T-cell (primary cell): Measurements from ENCODE around the gene IQSEC1. TPM values are rescaled to one million over a fixed set of nuclear protein-coding genes. Genes with fewer than 3 reads are reported as not detected.
A peak's percentile ranks its signal among the peaks of the same experiment; 100 is the strongest.

Experiments
- ATAC-seq, 4 experiments: fragments of 200-7000 bp in 3 of 4; fragments of 150-1000 bp in 1 of 4; cut with Tn5 transposase; replicated peaks in 1 of 4; 1 replicate in 3 of 4; 2 replicates in 1 of 4; pipeline ENCODE4 v1.10.0; 2021; ENCODE audit warnings: moderate library complexity in 3 of 4, mild to moderate bottlenecking in 2 of 4, moderate number of reproducible peaks in 1 of 4
- CTCF ChIA-PET, 2 donors: fragments of 300-600 bp; sonication (Branson Sonifier 250); formaldehyde crosslinking; loops; one replicate each; lab custom pipeline; 2022; ENCODE audit warnings: antibody characterized with exemption in 2 of 2; lab: Charles Lee
- POLR2A ChIA-PET, 2 donors: fragments of 300-600 bp; sonication (Branson Sonifier 250); formaldehyde crosslinking; loops; one replicate each; lab custom pipeline; 2022; ENCODE audit warnings: antibody characterized with exemption in 2 of 2; lab: Charles Lee
- DNase-seq, 35 experiments: peaks; one replicate each; pipeline versions ENCODE4 v3.0.0 to v3.0.0-alpha.2; 2013 to 2023
- H3K27ac ChIP-seq: one replicate; pipeline ENCODE4 v1.5.1; 2013; ENCODE audit warnings: low read length
- H3K27me3 ChIP-seq, 2 experiments: replicated peaks in 1 of 2; 1 replicate in 1 of 2; 2 replicates in 1 of 2; pipeline versions ENCODE4 v1.6.1 to v1.7.0; 2013; ENCODE audit warnings: low read length in 1 of 2, mixed read lengths in 1 of 2; ENCODE audit not compliant: control insufficient read depth in 2 of 2, insufficient read depth in 2 of 2; ENCODE audit errors: extremely low read depth in 1 of 2
- H3K36me3 ChIP-seq, 2 donors: 1 replicate in 1 of 2; 2 replicates in 1 of 2; pipeline versions ENCODE4 v1.6.1 to v1.7.0; 2013; ENCODE audit warnings: low read length in 1 of 2; ENCODE audit not compliant: control insufficient read depth in 2 of 2, insufficient read depth in 1 of 2; ENCODE audit errors: extremely low read depth in 1 of 2
- H3K4me1 ChIP-seq, 2 experiments: 1 replicate in 1 of 2; 2 replicates in 1 of 2; pipeline versions ENCODE4 v1.6.1 to v1.7.0; 2013; ENCODE audit warnings: low read length in 2 of 2, mixed read lengths in 1 of 2; ENCODE audit not compliant: insufficient read depth in 2 of 2, control insufficient read depth in 1 of 2; ENCODE audit errors: extremely low read depth in 1 of 2
- H3K4me3 ChIP-seq, 2 donors: 1 replicate in 1 of 2; 2 replicates in 1 of 2; pipeline versions ENCODE4 v1.5.1 to v1.7.0; 2013; ENCODE audit warnings: mild to moderate bottlenecking in 2 of 2, low read length in 1 of 2, moderate library complexity in 1 of 2; ENCODE audit not compliant: control insufficient read depth in 1 of 2; ENCODE audit errors: extremely low read depth in 1 of 2
- H3K9me3 ChIP-seq: 2 replicates; pipeline ENCODE4 v1.7.0; 2013
- H3K27ac Mint-ChIP-seq, 2 donors: one replicate each; pipeline ENCODE4 v1.8.0; 2020 to 2021; ENCODE audit warnings: mild to moderate bottlenecking in 2 of 2, mixed read lengths in 2 of 2
- H3K27me3 Mint-ChIP-seq, 2 donors: one replicate each; pipeline ENCODE4 v1.8.0; 2021 to 2022; ENCODE audit warnings: mixed read lengths in 2 of 2
- H3K36me3 Mint-ChIP-seq: one replicate; pipeline ENCODE4 v1.8.0; 2021; ENCODE audit warnings: mixed read lengths
- H3K4me1 Mint-ChIP-seq, 3 donors: one replicate each; pipeline ENCODE4 v1.8.0; 2020 to 2022; ENCODE audit warnings: mixed read lengths in 3 of 3, mild to moderate bottlenecking in 1 of 3
- H3K4me3 Mint-ChIP-seq, 3 donors: one replicate each; pipeline ENCODE4 v1.8.0; 2020 to 2022; ENCODE audit warnings: mild to moderate bottlenecking in 3 of 3, mixed read lengths in 3 of 3, moderate library complexity in 3 of 3
- H3K9me3 Mint-ChIP-seq, 3 donors: one replicate each; pipeline ENCODE4 v1.8.0; 2020 to 2022; ENCODE audit warnings: mixed read lengths in 3 of 3
- WGBS: methylation state at CpG from one replicate; pipeline ENCODE4 v1.1.5; 2013; ENCODE audit warnings: missing lambda C conversion rate; ENCODE audit not compliant: insufficient coverage; 5-methylcytosine and 5-hydroxymethylcytosine counted together
- total RNA-seq, 35 experiments: library from RNA in 6 of 35; stranded (reverse) in 6 of 35; fragments of 120-200 nt in 1 of 35; gene quantifications; one replicate each; pipeline versions ENCODE4 v1.2.1 to v1.2.4 and lab custom pipeline; 2013 to 2026

IQSEC1 gene
- total RNA-seq, 5 donors from 2014 or later (not counting 1 experiment from before 2014, with no cell fraction given), result 73.7 to 113 (median 86.9) TPM

GRCh38 chr3:12894629-12895028 is 178.6 kb downstream of the IQSEC1 start:
- Mint-ChIP-seq H3K4me3 (no peak overlapping the region), H3K36me3 (peaks cover 8% of the 10 kb centered on the region), H3K27ac (no peak overlapping the region), H3K9me3 (no peaks in the 10 kb centered on the region), H3K27me3 (peaks cover 10 to 11% of the 10 kb centered on the region in 2 donors), H3K4me1 (peaks cover 7 to 28% (median 9%) of the 10 kb centered on the region in 3 donors)
- WGBS, result 74% methylated on average over 4 of the region's 6 CpGs
- peaks cover 0 to 11% of the 10 kb centered on the region in 2 experiments for H3K27me3 ChIP-seq
- peaks cover 9 to 10% of the 10 kb centered on the region in 2 donors for H3K36me3 ChIP-seq
- ATAC-seq (no peak), DNase-seq (no peak)
- H3K9me3 ChIP-seq, result no peaks in the 10 kb centered on the region
- CTCF ChIA-PET, result no interaction called here
- H3K4me1 ChIP-seq, result peaks cover 0 to 10% of the 10 kb centered on the region in 2 experiments
- POLR2A ChIA-PET, result no interaction called here
- H3K4me3 ChIP-seq, result no peak overlapping the region
- no peak overlapping the region for H3K27ac ChIP-seq

- Histone ChIP-seq H3K36me3 (peaks cover 3% of the 10 kb centered on the region in 2 donors), H3K9me3 (no peaks in the 10 kb centered on the region), H3K4me1 (peaks cover 0 to 10% of the 10 kb centered on the region in 2 experiments), H3K27me3 (peaks cover 0 to 12% of the 10 kb centered on the region in 2 experiments), H3K4me3 (no peak overlapping the region), H3K27ac (no peak overlapping the region)
- ChIA-PET CTCF (interaction anchor here in 1 of 2 donors (1.0 kb wide), 1 partner anchor 52 kb away, joined by 3 read pairs; the partner anchor contains the start of gene RPL32), POLR2A (no interaction called here)
- Mint-ChIP-seq H3K27ac (no peak overlapping the region), H3K4me3 (no peak overlapping the region), H3K4me1 (peaks cover 7 to 28% (median 9%) of the 10 kb centered on the region in 3 donors), H3K9me3 (no peaks in the 10 kb centered on the region), H3K27me3 (peaks cover 10 to 11% of the 10 kb centered on the region in 2 donors), H3K36me3 (peaks cover 3% of the 10 kb centered on the region)
- no peak for DNase-seq
- ATAC-seq, result no peak
- WGBS, result 78% methylated on average over 3 of the region's 9 CpGs
Observed at GRCh38 chr3:12893852-12894251, 179.4 kb downstream of the IQSEC1 start.

- Mint-ChIP-seq H3K4me3 (no peak overlapping the region), H3K36me3 (no peaks in the 10 kb centered on the region)
Observed at GRCh38 chr3:12893247-12893646, 180.0 kb downstream of the IQSEC1 start.

GRCh38 chr3:12892840-12893189 is 180.4 kb downstream of the IQSEC1 start:
- H3K27ac ChIP-seq, result no peak overlapping the region
- H3K4me1 ChIP-seq, result peaks cover 0 to 10% of the 10 kb centered on the region in 2 experiments
- no peak for ATAC-seq
- no peak overlapping the region for H3K4me3 Mint-ChIP-seq
- H3K36me3 Mint-ChIP-seq, result no peaks in the 10 kb centered on the region
- no peaks in the 10 kb centered on the region for H3K9me3 ChIP-seq
- H3K27me3 Mint-ChIP-seq, result peaks cover 16% of the 10 kb centered on the region in 2 donors
- peaks cover 7 to 28% (median 7%) of the 10 kb centered on the region in 3 donors for H3K4me1 Mint-ChIP-seq
- no peak for DNase-seq
- WGBS, result 68% methylated on average over 2 of the region's 3 CpGs
- POLR2A ChIA-PET, result interaction anchor here in 1 of 2 donors (0.6 kb wide), 1 partner anchor 758 kb away, joined by 3 read pairs; no protein-coding TSS in a partner anchor
- H3K27me3 ChIP-seq, result peaks cover 0 to 18% of the 10 kb centered on the region in 2 experiments
- H3K9me3 Mint-ChIP-seq, result no peaks in the 10 kb centered on the region
- no peak overlapping the region for H3K27ac Mint-ChIP-seq
- H3K4me3 ChIP-seq, result no peak overlapping the region
- no peaks in the 10 kb centered on the region for H3K36me3 ChIP-seq
- CTCF ChIA-PET, result interaction anchor here (1.1 to 1.6 kb wide), 2 partner anchors 30 to 105 kb away, joined by 5 to 8 read pairs; no protein-coding TSS in a partner anchor

More at GRCh38 chr3:12893247-12893646, 180.0 kb downstream of the IQSEC1 start:
- Histone ChIP-seq H3K4me3 (no peak overlapping the region), H3K27me3 (peaks cover 0 to 14% of the 10 kb centered on the region in 2 experiments), H3K36me3 (no peaks in the 10 kb centered on the region), H3K27ac (no peak overlapping the region), H3K9me3 (no peaks in the 10 kb centered on the region), H3K4me1 (peaks cover 0 to 10% of the 10 kb centered on the region in 2 experiments)
- ChIA-PET CTCF (interaction anchor here in 1 of 2 donors (1.0 kb wide), 1 partner anchor 51 kb away, joined by 3 read pairs; the partner anchor contains the start of gene RPL32), POLR2A (no interaction called here)
- no peak for ATAC-seq
- Mint-ChIP-seq H3K27me3 (peaks cover 13 to 16% of the 10 kb centered on the region in 2 donors), H3K9me3 (no peaks in the 10 kb centered on the region), H3K27ac (no peak overlapping the region), H3K4me1 (peaks cover 7 to 28% (median 7%) of the 10 kb centered on the region in 3 donors)
- no CpG with 5 or more reads among the region's 2 CpGs for WGBS
- no peak for DNase-seq

GRCh38 chr3:12891985-12892839 is 181.0 kb downstream of the IQSEC1 start:
- WGBS, result 18% methylated on average over 6 of the region's 16 CpGs
- CTCF ChIA-PET, result interaction anchor here (0.6 to 2.2 kb wide), 4 partner anchors 12 to 105 kb away, joined by 3 to 9 read pairs (median 6); no protein-coding TSS in a partner anchor

More at GRCh38 chr3:12891985-12892839, 181.0 kb downstream of the IQSEC1 start:
- H3K9me3 Mint-ChIP-seq, result no peaks in the 10 kb centered on the region
- peak overlapping the region in 2 of 3 donors; percentile 6 to 60 for H3K4me3 Mint-ChIP-seq
- peak in 22 of 35 experiments; percentile 13 to 76 (median 30) for DNase-seq
- Histone ChIP-seq H3K27ac (no peak overlapping the region), H3K4me3 (no peak overlapping the region), H3K27me3 (peaks cover 0 to 22% of the 10 kb centered on the region in 2 experiments), H3K4me1 (peaks cover 0 to 10% of the 10 kb centered on the region in 2 experiments), H3K9me3 (no peaks in the 10 kb centered on the region), H3K36me3 (no peaks in the 10 kb centered on the region)
- no peak overlapping the region for H3K27ac Mint-ChIP-seq
- H3K36me3 Mint-ChIP-seq, result no peaks in the 10 kb centered on the region
- peaks cover 4 to 24% (median 7%) of the 10 kb centered on the region in 3 donors for H3K4me1 Mint-ChIP-seq
- peaks cover 16 to 20% of the 10 kb centered on the region in 2 donors for H3K27me3 Mint-ChIP-seq
- POLR2A ChIA-PET, result interaction anchor here in 1 of 2 donors (0.6 kb wide), 2 partner anchors 757 to 1010 kb away, joined by 3 read pairs; no protein-coding TSS in a partner anchor
- ATAC-seq, result peak; percentile 43 to 63 (median 55)
